SIG-M5 treated with dmso at 0.1 percent for 504 hours (cell line): ENCODE measurements around the gene CPT1B.
"Not testable (repeated sequence)": the region's sequence is repeated elsewhere in the genome, so short reads cannot be mapped to it uniquely, and the experiment has no call there.

Source experiments
- DNase-seq: peaks from one replicate; lab custom pipeline; 2025; ENCODE audit not compliant: unreplicated experiment; lab: John Stamatoyannopoulos, UW

Gene CPT1B

GRCh38 chr22:50577987-50578775 lies at the start of gene CPT1B:
CPT1B (minus strand) TSS chr22:50578427; CDS start chr22:50577915, 512 bp downstream.
- no peak for DNase-seq

GRCh38 chr22:50626850-50627641 lies 48.8 kb upstream of the CPT1B start:
- DNase-seq: no peak

DNA sequence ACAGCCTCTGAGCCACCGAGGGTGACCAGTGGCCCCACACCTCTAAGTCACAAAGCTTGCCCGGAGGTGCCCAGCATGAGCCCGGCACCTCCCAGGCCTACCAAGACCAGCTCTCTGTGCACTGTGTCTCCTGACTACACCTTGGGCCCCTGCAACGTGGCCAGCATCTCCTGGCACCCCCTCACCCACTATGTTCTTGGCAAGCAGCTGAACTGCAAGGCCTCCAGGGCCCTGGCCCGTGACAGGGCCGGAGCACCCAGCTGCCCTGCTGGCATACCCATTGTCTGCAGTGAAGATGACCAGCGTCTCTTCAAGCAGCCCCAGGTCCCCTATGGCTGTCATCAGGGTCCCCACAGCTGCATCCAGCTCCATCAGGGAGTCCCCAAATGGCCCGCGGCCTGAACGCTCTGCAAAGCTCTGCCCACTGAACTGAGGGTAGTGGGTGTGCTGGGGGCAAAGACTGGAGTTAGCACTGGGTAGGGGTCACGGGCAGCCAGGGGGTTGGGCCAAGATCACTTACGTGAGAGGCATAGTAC lies 48.2 kb upstream of the CPT1B start:
- DNase-seq: no peak

GRCh38 chr22:50625568-50626313 lies 47.5 kb upstream of the CPT1B start:
- DNase-seq: no peak

DNA sequence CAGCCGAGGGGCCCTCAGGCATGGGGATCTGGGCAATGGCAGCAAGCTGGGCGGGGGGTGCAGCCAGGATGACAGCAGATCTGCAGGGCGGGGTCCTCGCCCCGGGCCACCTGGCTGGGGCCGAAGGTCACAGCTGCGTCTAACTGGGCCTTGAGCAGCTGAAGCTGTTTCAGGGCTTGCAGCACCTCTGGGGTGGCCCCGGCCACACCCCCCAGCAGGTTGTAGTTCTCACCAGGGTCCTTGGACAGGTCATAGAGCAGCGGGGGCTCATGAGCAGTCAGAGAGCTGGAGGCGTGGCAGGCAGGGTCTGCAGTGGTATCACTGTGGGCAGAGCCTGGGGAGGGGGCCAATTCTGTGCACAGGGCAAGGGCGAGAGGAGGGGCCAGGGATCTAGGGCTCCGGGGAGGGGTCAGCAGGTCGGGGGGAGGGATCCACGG lies 46.9 kb upstream of the CPT1B start:
- no peak for DNase-seq

- DNase-seq: no peak
Observed at GRCh38 chr22:50624347-50625130, 46.3 kb upstream of the CPT1B start.

DNA sequence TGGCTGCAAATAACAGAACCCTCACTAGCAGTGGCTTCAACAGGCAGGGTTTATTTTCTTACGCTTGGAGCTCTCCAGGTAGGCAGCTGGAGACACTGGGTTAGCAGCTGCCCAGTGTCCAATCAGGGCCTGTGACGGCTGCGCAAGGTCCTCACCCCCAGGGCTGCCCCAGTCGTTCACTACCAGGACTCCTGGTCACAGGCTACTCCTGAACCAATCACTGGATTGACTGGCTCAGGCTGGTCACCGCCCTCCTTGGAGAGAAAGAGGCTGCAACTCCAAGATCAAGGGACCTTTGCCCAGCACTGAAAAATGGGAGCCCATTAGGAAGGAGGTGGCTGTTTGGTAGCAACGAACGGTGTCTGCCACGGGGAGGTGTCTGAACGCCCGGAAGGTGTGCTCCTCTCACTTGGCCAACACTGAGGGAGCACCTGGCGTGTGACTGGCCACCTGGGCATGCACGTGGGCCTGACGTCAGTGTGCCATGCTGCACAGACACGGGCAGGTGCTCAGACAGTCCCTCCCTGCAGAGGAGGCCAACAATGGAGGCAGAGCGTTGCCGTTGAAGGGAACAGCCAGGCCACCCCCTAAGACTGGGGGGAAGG lies 44.6 kb upstream of the CPT1B start:
- DNase-seq: no peak

DNA sequence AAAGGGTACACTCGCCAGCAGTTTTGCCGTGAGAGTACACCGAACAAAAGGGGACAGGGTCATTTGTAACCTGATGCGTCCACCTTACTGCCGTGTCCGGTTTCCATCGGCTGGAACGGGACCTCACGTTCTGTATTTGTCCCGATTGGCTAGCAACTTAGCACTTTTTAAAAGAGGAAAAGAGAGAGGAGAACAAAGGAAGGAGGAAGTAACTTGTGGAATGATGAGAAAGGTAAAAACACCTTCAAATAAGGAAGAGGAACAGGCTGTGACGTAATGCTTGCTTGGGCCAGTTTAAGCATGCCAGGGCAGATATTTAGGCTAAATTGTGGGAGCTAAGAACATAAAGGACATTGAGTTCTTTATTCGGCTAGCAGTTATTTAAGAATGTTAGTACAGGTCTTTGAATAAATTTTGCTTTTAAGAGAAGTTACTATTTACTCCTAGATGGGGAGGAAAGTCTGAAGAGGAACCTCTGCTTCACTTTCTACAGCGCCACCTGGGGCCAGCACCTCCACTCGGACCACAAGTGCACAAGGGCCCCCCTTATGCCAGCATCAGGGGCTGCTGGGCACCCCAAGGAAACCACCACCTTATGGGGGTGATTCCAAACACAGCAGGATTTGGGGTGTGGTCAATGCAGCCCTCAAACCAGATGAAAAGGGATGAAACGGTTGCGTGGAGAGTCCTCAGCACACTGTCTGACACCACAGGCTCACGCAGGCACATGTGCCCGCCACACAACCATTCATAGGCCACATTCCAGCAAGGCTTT lies 43.9 kb upstream of the CPT1B start:
- DNase-seq: no peak

DNA sequence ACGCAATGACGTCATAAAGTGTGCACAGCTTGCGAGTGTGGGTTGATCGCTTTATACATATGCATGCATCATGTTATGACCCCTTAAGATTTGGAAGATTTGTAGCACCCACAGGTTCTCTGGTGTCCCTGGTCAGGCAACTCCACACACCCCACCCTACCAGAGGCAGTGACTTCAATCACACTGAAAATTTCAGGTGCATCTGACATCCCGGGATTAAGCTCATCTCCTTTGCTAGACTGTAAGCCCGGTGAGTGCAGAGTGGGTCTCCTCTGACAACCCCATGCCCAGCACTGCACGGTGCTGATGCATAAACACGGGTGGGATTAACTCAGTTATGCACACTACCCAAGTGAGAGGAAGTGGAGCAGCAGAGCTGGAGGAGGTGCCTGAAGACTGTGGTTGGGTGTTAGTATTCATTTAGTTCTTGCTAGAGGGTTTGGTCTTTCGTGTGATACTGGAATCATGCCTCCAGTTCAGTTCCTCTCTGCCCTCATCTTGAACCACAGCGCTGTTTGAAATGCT lies 43.2 kb upstream of the CPT1B start:
- DNase-seq: peak; percentile 86

- peak; percentile 54 for DNase-seq
Observed at GRCh38 chr22:50620593-50621355, 42.5 kb upstream of the CPT1B start.

DNA sequence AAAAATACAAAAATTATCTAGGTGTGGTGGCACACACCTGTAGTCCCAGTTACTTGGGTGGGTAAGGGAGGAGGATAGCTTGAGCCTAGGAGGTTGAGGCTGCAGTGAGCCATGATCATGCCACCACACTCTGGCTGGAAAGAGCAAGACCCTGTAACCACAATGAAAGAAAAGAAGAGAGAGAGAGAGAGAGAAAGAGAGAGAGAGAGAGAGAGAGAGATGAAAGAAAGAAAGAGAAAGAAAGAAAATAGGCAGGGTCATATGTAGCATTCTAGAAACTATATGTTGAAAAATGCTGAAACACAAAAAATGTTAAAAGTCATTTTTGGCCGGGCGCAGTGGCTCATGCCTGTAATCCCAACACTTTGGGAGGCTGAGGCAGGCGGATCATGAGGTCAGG lies 36.1 kb upstream of the CPT1B start:
- not testable (repeated sequence) for DNase-seq

GRCh38 chr22:50613291-50613981 lies 35.2 kb upstream of the CPT1B start:
- no peak for DNase-seq

GRCh38 chr22:50612528-50613221 lies 34.4 kb upstream of the CPT1B start:
- DNase-seq: no peak

GRCh38 chr22:50612168-50612527 lies 33.9 kb upstream of the CPT1B start:
- no peak for DNase-seq

- DNase-seq: no peak
Observed at GRCh38 chr22:50611341-50612060, 33.3 kb upstream of the CPT1B start.

DNA sequence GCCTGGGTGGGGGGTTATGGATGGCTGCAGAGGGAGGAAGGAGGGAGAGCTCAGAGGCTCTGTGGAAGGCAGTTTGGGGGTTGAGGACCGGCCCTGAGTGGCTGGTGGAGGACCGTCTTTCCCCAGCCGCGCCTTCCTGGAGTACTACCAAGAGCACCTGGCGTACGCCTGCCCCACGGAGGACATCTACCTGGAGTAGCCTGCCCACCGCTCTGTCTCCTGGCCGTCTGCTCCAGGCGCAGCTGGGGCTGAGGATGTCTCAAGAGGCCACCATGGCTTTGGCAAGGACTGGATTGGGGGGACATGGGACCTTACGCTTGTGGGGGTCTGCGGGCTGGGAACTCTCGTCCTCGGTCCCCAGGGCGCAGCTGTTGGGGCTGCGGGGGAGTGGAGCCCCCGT lies 32.4 kb upstream of the CPT1B start:
- DNase-seq: no peak

- no peak for DNase-seq
Observed at GRCh38 chr22:50610041-50610451, 31.8 kb upstream of the CPT1B start.
